GM12872 (cell line): ENCODE results near the gene ATP2C1.

Source experiments
- CTCF ChIP-seq: IDR thresholded peaks from 3 replicates; pipeline ENCODE4 v1.5.1; 2011; ENCODE audit warnings: low read depth, mild to moderate bottlenecking, low read length, moderate library complexity; ENCODE audit not compliant: insufficient read depth

The ATP2C1 gene

GRCh38 chr3:130900959-130901358 is 7.1 kb downstream of the ATP2C1 start:
- TF ChIP-seq CTCF: no peak

- no peak for TF ChIP-seq CTCF
Observed at GRCh38 chr3:130901463-130902204, 7.8 kb downstream of the ATP2C1 start.

GRCh38 chr3:130903412-130903908 is 9.6 kb downstream of the ATP2C1 start:
- TF ChIP-seq CTCF: no peak

GRCh38 chr3:130904491-130904890 is 10.6 kb downstream of the ATP2C1 start:
- TF ChIP-seq CTCF: no peak

- TF ChIP-seq CTCF: no peak
Observed at GRCh38 chr3:130905551-130905950, 11.7 kb downstream of the ATP2C1 start.

- no peak for TF ChIP-seq CTCF
Observed at GRCh38 chr3:130906374-130906995, 12.6 kb downstream of the ATP2C1 start.

GRCh38 chr3:130907500-130907899 is 13.6 kb downstream of the ATP2C1 start:
- no peak for TF ChIP-seq CTCF
